Neural cell (in vitro differentiated cells): ENCODE data around the gene HDAC4. TPM values are rescaled to one million over a fixed set of nuclear protein-coding genes. Genes with fewer than 3 reads are reported as not detected.

Experiments used
- H2AFZ ChIP-seq: fragments of 200-600, 300-800 bp; sonication (generic), shearing (Covaris generic); 2 replicates; pipeline ENCODE4 v1.6.0; 2014; ENCODE audit warnings: low read depth, mild to moderate bottlenecking, antibody characterized with exemption, low read length, moderate library complexity
- H3F3A ChIP-seq: fragments of 200-600 bp; shearing (Covaris generic); 2 replicates; pipeline ENCODE4 v1.6.1; 2016; ENCODE audit warnings: mild to moderate bottlenecking, moderate library complexity, mixed read lengths, antibody characterized with exemption, low read length; ENCODE audit not compliant: insufficient read depth, poor library complexity, severe bottlenecking
- H3K27ac ChIP-seq: fragments of 200-600, 300-800 bp; sonication (generic), shearing (Covaris generic); 2 replicates; pipeline ENCODE4 v1.5.1; 2014; ENCODE audit warnings: mild to moderate bottlenecking, low read length, moderate library complexity
- H3K27me3 ChIP-seq: fragments of 300-800, 200-600 bp; sonication (generic), shearing (Covaris generic); 2 replicates; pipeline ENCODE4 v1.6.0; 2014; ENCODE audit warnings: mild to moderate bottlenecking, low read depth, low read length, moderate library complexity; ENCODE audit not compliant: insufficient read depth
- H3K36me3 ChIP-seq: fragments of 300-800, 200-600 bp; sonication (generic), shearing (Covaris generic); 2 replicates; pipeline ENCODE4 v1.5.1; 2014; ENCODE audit warnings: mild to moderate bottlenecking, antibody characterized with exemption, low read length, moderate library complexity; ENCODE audit not compliant: insufficient read depth
- H3K4me2 ChIP-seq: fragments of 300-800, 200-600 bp; sonication (generic), shearing (Covaris generic); 2 replicates; pipeline ENCODE4 v1.6.0; 2014; ENCODE audit warnings: mild to moderate bottlenecking, low read length
- H3K4me3 ChIP-seq: fragments of 300-800, 200-600 bp; sonication (generic), shearing (Covaris generic); 2 replicates; pipeline ENCODE4 v1.5.1; 2014; ENCODE audit warnings: mild to moderate bottlenecking, low read length, moderate library complexity
- H3K79me2 ChIP-seq: fragments of 200-600 bp; shearing (Covaris generic); replicated peaks from 2 replicates; pipeline ENCODE4 v1.6.0; 2014; ENCODE audit warnings: mild to moderate bottlenecking, low read length, moderate library complexity; ENCODE audit not compliant: insufficient read depth
- H3K9ac ChIP-seq: fragments of 300-800, 200-600 bp; sonication (generic), shearing (Covaris generic); 2 replicates; pipeline ENCODE4 v1.6.1; 2016; ENCODE audit warnings: mild to moderate bottlenecking, low read length, mixed read lengths
- H3K9me2 ChIP-seq: fragments of 200-600 bp; shearing (Covaris generic); 2 replicates; pipeline ENCODE4 v1.6.1; 2016; ENCODE audit warnings: mild to moderate bottlenecking, low read length, mixed read lengths; ENCODE audit not compliant: insufficient read depth
- H3K9me3 ChIP-seq: fragments of 200-600, 300-800 bp; sonication (generic), shearing (Covaris generic); 2 replicates; pipeline ENCODE4 v1.6.1; 2016; ENCODE audit warnings: mild to moderate bottlenecking, mixed run types, low read length, moderate library complexity, mixed read lengths
- H4K20me1 ChIP-seq: fragments of 200-600 bp; shearing (Covaris generic); 2 replicates; pipeline ENCODE4 v1.6.1; 2016; ENCODE audit warnings: mild to moderate bottlenecking, mixed run types; ENCODE audit not compliant: insufficient read depth
- CTCF ChIP-seq: fragments of 450-650 bp; IDR thresholded peaks from 2 replicates; pipeline ENCODE4 v1.5.1; 2014; ENCODE audit warnings: antibody characterized with exemption, mild to moderate bottlenecking, moderate library complexity; ENCODE audit not compliant: poor library complexity, severe bottlenecking
- EP300 ChIP-seq: fragments of 450-650 bp; conservative IDR thresholded peaks from 2 replicates; pipeline ENCODE4 v1.6.1; 2014; ENCODE audit warnings: antibody characterized with exemption, mild to moderate bottlenecking, moderate library complexity; ENCODE audit not compliant: poor library complexity, severe bottlenecking
- EZH2 ChIP-seq: fragments of 200-600, 300-800 bp; shearing (Covaris generic), sonication (generic); IDR thresholded peaks from 2 replicates; pipeline ENCODE4 v1.6.1; 2014; ENCODE audit warnings: antibody characterized with exemption, low read length, borderline replicate concordance, mild to moderate bottlenecking; ENCODE audit not compliant: insufficient read depth, poor library complexity, severe bottlenecking
- MXI1 ChIP-seq: fragments of 450-650 bp; conservative IDR thresholded peaks from 2 replicates; pipeline ENCODE4 v1.6.1; 2014; ENCODE audit warnings: antibody characterized with exemption, mild to moderate bottlenecking; ENCODE audit not compliant: poor library complexity, severe bottlenecking
- POLR2AphosphoS5 ChIP-seq: IDR thresholded peaks from 2 replicates; pipeline ENCODE4 v1.6.1; 2012
- RAD21 ChIP-seq: fragments of 450-650 bp; conservative IDR thresholded peaks from 2 replicates; pipeline ENCODE4 v1.6.1; 2014; ENCODE audit warnings: antibody characterized with exemption, mild to moderate bottlenecking, moderate library complexity
- REST ChIP-seq: IDR thresholded peaks from 2 replicates; pipeline ENCODE4 v1.6.1; 2012; ENCODE audit warnings: borderline replicate concordance
- TAF1 ChIP-seq: IDR thresholded peaks from 2 replicates; pipeline ENCODE4 v1.6.1; 2012; ENCODE audit warnings: low read depth
- polyA plus RNA-seq: library from polyadenylated mRNA; depleted of rRNA; stranded (reverse); fragments of >200 nt; gene quantifications from 2 replicates; pipeline ENCODE4 v1.2.3, GENCODE V29; 2014

Gene HDAC4
- polyA plus RNA-seq, 1 donor from 2014 or later, result 3.4 TPM

GRCh38 chr2:239253264-239253663 is 147.6 kb downstream of the HDAC4 start:
- no peaks in the 10 kb centered on the region for H4K20me1 ChIP-seq
- H3K9me3 ChIP-seq, result no peaks in the 10 kb centered on the region
- no peaks in the 10 kb centered on the region for H3K79me2 ChIP-seq
- H3K4me3 ChIP-seq, result no peak overlapping the region
- no peak overlapping the region for H2AFZ ChIP-seq
- H3K9ac ChIP-seq, result no peak overlapping the region
- H3K27ac ChIP-seq, result no peak overlapping the region
- TF ChIP-seq MXI1 (no peak), POLR2AphosphoS5 (no peak), RAD21 (no peak), REST (no peak), EZH2 (no peak), CTCF (no peak)
- no peaks in the 10 kb centered on the region for H3K36me3 ChIP-seq
- no peak overlapping the region for H3K4me2 ChIP-seq
- H3F3A ChIP-seq, result no peaks in the 10 kb centered on the region
- no peaks in the 10 kb centered on the region for H3K9me2 ChIP-seq
- no peaks in the 10 kb centered on the region for H3K27me3 ChIP-seq

GRCh38 chr2:239252801-239253200 is 148.0 kb downstream of the HDAC4 start:
- Histone ChIP-seq H3F3A (no peaks in the 10 kb centered on the region), H4K20me1 (no peaks in the 10 kb centered on the region), H3K27ac (no peak overlapping the region), H3K79me2 (no peaks in the 10 kb centered on the region), H3K9me3 (no peaks in the 10 kb centered on the region), H3K27me3 (no peaks in the 10 kb centered on the region), H3K9ac (no peak overlapping the region), H3K4me2 (no peak overlapping the region), H3K9me2 (no peaks in the 10 kb centered on the region), H3K4me3 (no peak overlapping the region), H3K36me3 (no peaks in the 10 kb centered on the region), H2AFZ (no peak overlapping the region)
- TF ChIP-seq REST (no peak), POLR2AphosphoS5 (no peak), TAF1 (no peak), EP300 (no peak), RAD21 (no peak)
